GM23338 (cell line): ENCODE results near the gene COA1.

Experiments used
- CREB1 ChIP-seq: fragments of 250-450 bp; sonication (Bioruptor Pico); IDR thresholded peaks from 2 replicates; pipeline ENCODE4 v1.5.0; 2020; ENCODE audit warnings: low read depth, mild to moderate bottlenecking, moderate library complexity
- ETS1 ChIP-seq: IDR thresholded peaks from 2 replicates; pipeline ENCODE4 v1.6.1; 2016; ENCODE audit warnings: antibody characterized with exemption
- EZH2 ChIP-seq: fragments of 200-600 bp; sonication (generic); IDR thresholded peaks from one replicate; pipeline ENCODE4 v1.8.0; 2017; ENCODE audit warnings: antibody characterized with exemption, mild to moderate bottlenecking, low read depth; ENCODE audit not compliant: unreplicated experiment
- EZH2phosphoT487 ChIP-seq: fragments of 200-600 bp; sonication (generic); IDR thresholded peaks from one replicate; pipeline ENCODE4 v1.8.1; 2018; ENCODE audit warnings: antibody characterized with exemption; ENCODE audit not compliant: unreplicated experiment
- JUNB ChIP-seq: IDR thresholded peaks from one replicate; pipeline ENCODE4 v1.6.1; 2016; ENCODE audit warnings: antibody characterized with exemption; ENCODE audit not compliant: unreplicated experiment
- NANOG ChIP-seq: IDR thresholded peaks from 2 replicates; pipeline ENCODE4 v1.6.1; 2016; ENCODE audit warnings: antibody characterized with exemption, borderline replicate concordance
- POLR2AphosphoS5 ChIP-seq: IDR thresholded peaks from 2 replicates; pipeline ENCODE4 v1.6.1; 2016; ENCODE audit warnings: antibody characterized with exemption, low read depth
- ZNF114 ChIP-seq: fragments of 250-450 bp; sonication (Bioruptor Pico); IDR thresholded peaks from 2 replicates; pipeline ENCODE4 v1.5.0; 2020; ENCODE audit warnings: mild to moderate bottlenecking, moderate library complexity
- ZNF331 ChIP-seq: fragments of 250-450 bp; sonication (Bioruptor Pico); IDR thresholded peaks from 2 replicates; pipeline ENCODE4 v1.5.0; 2020; ENCODE audit warnings: low read depth, mild to moderate bottlenecking, moderate library complexity
- TF ChIP-seq, protein P1 (sequence below), 2 experiments: fragments of 200-600 bp in 1 of 2; sonication (generic) in 1 of 2; conservative IDR thresholded peaks; 2 replicates each; pipeline versions ENCODE4 v1.5.1 to v1.6.1; 2016 to 2017; ENCODE audit warnings: antibody characterized with exemption in 2 of 2, low read depth in 2 of 2, mild to moderate bottlenecking in 2 of 2, moderate library complexity in 1 of 2
- TF ChIP-seq, protein P2 (sequence below): IDR thresholded peaks from one replicate; pipeline ENCODE4 v1.6.1; 2018; ENCODE audit warnings: antibody characterized with exemption; ENCODE audit not compliant: unreplicated experiment

DNA sequence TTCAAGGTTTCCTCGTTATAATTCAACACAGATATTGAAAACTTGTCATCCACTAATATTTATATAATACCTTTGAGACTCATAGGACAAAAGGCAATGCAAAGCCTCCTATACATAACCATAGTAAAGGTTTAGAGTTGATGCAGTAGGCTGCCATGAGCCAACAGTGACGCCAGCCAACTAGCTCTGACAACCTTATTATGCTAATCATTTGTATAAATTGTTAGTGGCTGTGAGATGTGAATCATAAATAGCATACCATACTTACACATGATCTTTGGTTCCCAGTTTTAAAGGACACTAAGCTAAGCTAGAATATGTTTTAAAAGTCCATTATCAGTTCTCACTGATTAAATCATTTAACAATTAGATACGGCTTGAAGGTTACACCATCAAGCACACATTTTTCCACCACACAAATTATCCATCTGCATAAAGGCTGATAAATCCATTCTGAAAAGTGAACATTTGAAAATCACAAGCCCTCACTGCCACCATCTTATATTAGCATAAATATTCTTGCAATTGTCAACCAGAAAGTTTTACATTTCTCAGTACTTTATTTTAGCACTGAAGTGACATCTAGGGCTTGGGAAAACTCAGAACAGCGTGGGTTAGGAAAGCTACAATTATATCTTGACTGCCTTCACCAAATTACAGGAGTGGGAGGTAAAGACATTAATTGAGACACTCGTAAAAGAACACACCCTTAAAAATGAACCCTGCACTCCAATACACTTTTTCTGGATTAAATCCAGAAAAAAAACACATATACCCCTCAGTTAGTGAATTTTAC is 30.7 kb downstream of the COA1 start:
- TF ChIP-seq, protein P1, sequence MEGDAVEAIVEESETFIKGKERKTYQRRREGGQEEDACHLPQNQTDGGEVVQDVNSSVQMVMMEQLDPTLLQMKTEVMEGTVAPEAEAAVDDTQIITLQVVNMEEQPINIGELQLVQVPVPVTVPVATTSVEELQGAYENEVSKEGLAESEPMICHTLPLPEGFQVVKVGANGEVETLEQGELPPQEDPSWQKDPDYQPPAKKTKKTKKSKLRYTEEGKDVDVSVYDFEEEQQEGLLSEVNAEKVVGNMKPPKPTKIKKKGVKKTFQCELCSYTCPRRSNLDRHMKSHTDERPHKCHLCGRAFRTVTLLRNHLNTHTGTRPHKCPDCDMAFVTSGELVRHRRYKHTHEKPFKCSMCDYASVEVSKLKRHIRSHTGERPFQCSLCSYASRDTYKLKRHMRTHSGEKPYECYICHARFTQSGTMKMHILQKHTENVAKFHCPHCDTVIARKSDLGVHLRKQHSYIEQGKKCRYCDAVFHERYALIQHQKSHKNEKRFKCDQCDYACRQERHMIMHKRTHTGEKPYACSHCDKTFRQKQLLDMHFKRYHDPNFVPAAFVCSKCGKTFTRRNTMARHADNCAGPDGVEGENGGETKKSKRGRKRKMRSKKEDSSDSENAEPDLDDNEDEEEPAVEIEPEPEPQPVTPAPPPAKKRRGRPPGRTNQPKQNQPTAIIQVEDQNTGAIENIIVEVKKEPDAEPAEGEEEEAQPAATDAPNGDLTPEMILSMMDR (conservative IDR thresholded peaks at IDR 0.05; ENCODE audit: low read depth in 2 of 2), result no peak
- TF ChIP-seq EZH2 (no peak), ETS1 (no peak), NANOG (no peak), POLR2AphosphoS5 (no peak), CREB1 (no peak), EZH2phosphoT487 (no peak), ZNF331 (CRISPR knock-in tag) (no peak), JUNB (no peak), ZNF114 (no peak)
- TF ChIP-seq, protein P2, sequence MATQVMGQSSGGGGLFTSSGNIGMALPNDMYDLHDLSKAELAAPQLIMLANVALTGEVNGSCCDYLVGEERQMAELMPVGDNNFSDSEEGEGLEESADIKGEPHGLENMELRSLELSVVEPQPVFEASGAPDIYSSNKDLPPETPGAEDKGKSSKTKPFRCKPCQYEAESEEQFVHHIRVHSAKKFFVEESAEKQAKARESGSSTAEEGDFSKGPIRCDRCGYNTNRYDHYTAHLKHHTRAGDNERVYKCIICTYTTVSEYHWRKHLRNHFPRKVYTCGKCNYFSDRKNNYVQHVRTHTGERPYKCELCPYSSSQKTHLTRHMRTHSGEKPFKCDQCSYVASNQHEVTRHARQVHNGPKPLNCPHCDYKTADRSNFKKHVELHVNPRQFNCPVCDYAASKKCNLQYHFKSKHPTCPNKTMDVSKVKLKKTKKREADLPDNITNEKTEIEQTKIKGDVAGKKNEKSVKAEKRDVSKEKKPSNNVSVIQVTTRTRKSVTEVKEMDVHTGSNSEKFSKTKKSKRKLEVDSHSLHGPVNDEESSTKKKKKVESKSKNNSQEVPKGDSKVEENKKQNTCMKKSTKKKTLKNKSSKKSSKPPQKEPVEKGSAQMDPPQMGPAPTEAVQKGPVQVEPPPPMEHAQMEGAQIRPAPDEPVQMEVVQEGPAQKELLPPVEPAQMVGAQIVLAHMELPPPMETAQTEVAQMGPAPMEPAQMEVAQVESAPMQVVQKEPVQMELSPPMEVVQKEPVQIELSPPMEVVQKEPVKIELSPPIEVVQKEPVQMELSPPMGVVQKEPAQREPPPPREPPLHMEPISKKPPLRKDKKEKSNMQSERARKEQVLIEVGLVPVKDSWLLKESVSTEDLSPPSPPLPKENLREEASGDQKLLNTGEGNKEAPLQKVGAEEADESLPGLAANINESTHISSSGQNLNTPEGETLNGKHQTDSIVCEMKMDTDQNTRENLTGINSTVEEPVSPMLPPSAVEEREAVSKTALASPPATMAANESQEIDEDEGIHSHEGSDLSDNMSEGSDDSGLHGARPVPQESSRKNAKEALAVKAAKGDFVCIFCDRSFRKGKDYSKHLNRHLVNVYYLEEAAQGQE, result no peak
